Caki2 (cell line): ENCODE data around the gene COPS4. TPM values are rescaled to one million over a fixed set of nuclear protein-coding genes. Genes with fewer than 3 reads are reported as not detected.
"Not testable (repeated sequence)": the region's sequence is repeated elsewhere in the genome, so short reads cannot be mapped to it uniquely, and the experiment has no call there.

ENCODE experiments used
- DNase-seq: peaks from one replicate; pipeline ENCODE4 v3.0.0-alpha.2; 2015; ENCODE audit warnings: low read depth
- in situ Hi-C: cut with HindIII; loops from 2 replicates; pipeline ENCODE4 v1.10.0; 2016; ENCODE audit warnings: low sequenced_read_pairs, low pct_unique_long_range_greater_than_20kb, mixed read lengths
- total RNA-seq: library from RNA; depleted of rRNA; stranded (reverse); fragments of >200 nt; shearing (Covaris generic); gene quantifications from 2 replicates; pipeline ENCODE4 v1.2.3, GENCODE V29; 2014; ENCODE audit warnings: low replicate concordance; rRNA removed

The COPS4 gene
- total RNA-seq, result 53.5 and 68.7 TPM in 2 replicates

DNA sequence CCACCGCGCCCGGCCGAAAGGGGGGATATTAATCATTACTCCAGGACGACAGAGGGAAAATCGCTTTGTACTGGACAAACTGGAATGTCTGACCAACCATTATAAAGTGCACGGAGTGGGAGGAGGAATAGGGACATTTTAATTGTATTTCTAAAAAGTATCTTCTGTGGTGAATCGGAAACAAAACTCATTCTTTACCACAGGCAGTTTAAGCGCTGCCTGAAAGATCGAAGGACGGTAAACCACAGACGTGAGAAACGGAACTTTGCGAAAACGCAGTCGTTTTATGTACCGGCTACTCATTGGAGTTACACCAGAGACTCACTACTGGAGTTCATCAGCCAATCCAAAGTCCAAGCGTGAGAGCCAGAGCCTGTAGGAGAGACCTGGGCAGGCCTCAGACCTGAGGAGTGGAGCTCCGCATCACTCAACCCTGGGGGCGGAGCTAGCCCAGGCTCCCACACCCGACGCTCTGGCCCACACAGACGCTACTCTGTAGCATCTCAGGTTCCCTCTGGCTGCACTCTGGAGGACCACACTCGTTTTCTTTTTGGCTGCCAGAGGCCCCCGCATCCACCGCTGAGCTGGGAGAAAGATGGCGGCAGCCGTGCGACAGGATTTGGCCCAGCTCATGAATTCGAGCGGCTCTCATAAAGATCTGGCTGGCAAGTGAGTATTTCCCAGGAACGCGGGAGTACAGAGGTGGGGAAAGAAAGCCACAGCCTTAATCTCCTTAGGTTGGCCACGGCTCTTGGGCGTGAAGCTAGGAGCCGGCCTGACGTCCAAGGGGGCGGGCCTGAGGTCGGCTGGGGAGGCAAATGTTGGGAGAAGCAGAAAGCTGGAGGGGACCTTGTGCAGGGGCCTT is at the start of gene COPS4:
COPS4 (plus strand) TSS at position 554 of the 865 bp plus-strand sequence; CDS start at position 596, 42 bp downstream.
- DNase-seq, result peak; percentile 98
- in situ Hi-C loops, result no loop called here

DNA sequence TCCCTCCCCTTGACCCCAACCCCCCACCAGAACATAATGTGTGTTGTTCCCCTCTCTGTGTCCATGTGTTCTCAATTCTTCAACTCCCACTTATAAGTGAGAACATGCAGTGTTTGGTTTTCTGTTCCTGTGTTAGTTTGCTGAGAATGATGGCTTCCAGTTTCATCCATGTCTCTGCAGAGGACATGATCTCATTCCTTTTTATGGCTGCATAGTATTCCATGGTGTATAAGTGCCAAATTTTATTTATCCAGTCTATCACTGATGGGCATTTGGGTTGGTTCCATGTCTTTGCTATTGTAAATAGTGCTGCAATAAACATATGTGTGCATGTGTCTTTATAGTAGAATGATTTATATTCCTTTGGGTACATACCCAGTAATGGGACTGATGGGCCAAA is 47.5 kb upstream of the COPS4 start:
- in situ Hi-C loops, DNase-seq: not testable (repeated sequence)

DNA sequence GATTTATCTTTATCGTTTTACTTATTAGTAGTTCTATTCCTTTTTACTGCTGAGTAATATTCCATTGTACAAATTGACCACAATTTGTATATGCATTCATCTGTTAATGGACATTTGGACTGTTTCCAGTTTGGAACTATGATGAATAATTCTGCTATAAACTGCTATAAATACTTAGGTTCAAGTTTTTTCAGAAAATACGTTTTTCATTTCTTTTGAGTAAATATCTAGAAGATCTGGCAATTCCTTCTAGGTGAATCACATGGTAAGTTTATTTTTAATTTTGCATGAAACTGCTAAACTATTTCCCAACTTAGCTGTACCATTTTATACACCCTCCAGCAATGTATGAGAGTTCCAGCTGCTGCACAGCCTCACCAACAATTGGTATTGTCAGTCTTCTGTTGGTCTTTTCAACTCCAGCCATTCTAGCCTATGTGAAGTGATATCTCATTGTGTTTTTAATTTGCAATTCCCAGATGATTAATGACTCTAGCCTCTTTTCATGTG is 46.6 kb upstream of the COPS4 start:
- no peak for DNase-seq
- in situ Hi-C loops, result no loop called here

DNA sequence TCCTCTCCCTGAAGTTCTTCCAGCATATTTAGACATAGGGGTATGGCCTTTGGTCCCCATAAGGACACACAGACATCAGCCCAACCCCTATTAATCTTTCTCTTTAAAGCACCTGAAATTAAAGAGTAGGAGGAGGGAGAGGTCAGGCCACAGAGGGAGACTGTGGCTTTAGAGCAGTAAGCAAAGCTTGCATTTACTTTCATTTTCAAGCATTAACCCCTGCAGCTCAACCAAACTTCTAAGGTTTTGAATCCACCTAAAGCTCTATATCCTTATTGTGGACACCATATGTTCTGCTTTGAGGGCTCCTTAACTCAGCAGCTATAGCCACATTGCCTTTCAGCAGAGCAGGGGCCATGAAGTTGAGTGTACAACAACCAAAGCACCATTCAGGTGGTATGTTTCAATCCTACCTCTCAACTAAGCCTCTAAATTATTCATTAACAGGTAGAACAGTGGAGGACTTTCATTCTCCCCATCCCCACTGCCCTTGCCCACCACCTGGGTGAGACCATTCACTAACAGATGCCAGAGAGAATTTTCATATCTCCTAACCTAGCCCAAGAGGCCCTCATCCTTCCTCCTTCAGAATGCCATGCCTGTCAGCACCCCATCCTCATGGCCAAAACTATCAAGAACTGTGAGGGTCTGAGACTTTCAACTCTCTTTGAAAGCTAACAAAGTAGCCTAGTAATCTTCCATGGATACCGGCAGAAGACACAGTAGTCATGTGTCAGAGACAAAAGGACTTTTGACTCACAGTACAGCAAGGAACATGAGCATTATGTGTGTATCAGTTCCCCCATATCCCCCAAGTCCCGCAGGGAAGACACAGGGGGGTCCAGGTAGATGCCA is 45.2 kb upstream of the COPS4 start:
- in situ Hi-C loops, result no loop called here
- peak; percentile 23 for DNase-seq

DNA sequence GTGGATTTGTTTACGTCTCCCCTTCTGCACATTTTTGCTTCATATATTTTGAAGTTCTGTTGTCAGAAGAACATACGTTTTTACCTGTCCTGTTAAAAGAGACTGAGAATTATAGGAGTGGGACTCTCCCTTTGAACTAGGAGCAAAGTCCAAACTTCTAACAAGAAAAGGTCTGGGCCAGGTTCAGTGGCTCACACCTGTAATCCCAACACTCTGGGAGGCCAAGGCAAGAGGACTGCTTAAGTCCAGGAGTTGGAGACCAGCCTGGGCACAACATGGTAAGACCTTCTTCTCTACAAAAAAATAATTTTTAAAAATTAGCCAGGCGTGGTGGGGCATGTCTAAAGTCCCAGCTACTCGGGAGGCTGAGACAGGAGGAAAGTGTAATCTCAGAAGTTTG is 40.1 kb upstream of the COPS4 start:
- in situ Hi-C loops, result no loop called here
- no peak for DNase-seq

DNA sequence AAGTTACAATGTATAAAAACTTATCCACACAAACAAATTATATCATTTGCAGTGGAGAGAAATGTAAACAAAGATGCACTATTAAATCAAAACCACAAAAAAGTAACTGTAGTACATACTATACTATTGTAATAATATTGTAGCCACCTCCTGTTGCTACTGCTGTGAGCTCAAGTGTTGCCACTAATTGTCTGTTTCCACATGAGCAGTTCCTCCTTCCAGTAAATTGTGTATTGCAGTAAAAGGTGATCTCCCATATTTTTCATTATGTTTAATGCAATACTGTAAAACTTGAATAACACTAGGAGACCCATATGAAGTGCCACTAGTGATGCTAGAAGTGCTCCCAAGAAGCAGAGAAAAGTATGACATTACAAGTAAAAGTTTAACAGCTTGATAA is 36.1 kb upstream of the COPS4 start:
- DNase-seq, result no peak
- in situ Hi-C loops, result no loop called here

DNA sequence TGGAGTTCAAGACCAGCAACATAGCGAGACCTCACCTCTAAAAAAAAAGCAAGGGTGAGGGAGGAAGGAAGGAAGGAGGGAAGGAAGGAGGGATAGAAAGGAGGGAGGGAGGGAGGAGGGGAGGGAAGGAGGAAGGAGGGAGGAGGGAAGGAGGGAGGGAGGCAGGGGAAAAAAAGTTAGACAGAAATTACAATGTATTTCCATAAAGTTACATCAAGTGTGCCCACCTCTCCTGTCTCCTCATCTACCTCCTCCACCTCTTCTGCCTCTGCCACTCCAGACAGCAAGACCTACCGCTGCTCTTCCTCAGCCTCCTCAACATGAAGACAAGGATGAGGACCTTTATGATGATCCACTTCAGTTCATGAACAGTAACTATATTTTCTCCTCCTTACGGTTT is 32.7 kb upstream of the COPS4 start:
- DNase-seq, result no peak
- in situ Hi-C loops, result no loop called here

DNA sequence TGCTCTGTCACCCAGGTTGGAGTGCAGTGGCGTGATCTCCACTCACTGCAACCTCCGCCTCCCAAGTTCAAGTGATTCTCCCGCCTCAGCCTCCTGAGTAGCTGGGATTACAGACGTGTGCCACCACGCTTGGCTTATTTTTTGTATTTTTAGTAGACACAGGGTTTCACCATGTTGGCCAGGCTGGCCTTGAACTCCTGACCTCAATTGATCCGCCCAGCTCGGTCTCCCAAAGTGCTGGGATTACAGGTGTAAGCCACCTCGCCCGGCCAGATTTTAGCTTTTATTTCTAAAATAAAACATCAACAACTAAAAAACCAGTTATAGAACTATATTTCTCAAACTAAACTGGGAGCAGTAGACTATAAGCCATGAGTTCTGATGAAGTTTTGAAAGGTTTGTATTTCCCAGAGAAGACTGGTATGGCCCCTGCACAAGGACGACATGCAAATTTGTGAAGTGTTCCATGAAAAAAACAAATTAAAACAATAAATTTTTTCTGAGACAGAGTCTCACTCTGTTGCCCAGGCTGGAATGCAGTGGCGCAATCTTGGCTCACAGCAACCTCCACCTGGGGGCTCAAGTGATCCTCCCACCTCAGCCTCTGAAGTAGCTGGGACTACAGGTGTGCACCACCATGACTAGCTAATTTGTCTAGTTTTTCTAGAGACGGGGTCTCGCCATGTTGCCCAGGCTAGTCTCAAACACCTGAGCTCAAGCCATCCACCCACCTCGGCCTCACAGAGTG is 31.8 kb upstream of the COPS4 start:
- DNase-seq, in situ Hi-C loops: not testable (repeated sequence)

DNA sequence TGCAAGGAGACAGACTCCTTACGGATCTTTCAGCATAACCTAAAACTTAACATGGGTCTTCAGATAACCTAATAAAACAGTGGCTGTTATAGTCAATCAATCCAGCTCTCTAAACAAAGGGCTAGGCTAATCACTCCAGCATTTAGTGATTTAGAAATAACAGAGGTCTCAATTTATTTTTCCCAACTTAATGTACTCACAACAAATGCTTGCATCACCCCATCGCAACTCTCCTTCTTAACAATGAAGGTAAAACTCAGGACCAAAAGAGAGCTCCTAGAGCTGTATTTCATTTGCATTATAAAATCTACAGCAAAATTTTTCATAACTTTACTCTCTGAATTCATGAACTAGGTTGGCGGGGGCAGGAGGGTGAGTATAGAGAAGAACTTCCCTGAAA is 25.5 kb upstream of the COPS4 start:
- no peak for DNase-seq
- in situ Hi-C loops, result no loop called here

DNA sequence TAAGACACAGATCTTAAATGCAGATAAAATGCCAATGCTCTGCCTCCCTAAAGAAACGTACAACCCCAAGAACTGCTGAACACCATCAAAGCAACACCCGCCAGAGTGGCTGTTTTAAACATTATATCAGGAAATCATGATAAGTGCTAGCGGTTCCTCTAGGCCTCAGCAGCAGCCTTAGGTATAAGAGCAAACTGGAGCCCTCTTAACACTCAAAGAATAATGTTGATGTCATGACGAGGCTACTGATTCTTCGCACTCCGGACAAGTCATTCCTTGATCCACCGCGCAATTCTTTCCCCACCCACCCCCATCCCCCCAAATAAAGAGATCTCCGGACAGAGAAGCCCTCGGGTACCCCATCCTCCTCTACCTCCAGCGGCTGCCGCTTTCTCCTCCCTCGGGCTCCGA is 24.9 kb upstream of the COPS4 start:
- in situ Hi-C loops, result no loop called here
- peak; percentile 27 for DNase-seq

DNA sequence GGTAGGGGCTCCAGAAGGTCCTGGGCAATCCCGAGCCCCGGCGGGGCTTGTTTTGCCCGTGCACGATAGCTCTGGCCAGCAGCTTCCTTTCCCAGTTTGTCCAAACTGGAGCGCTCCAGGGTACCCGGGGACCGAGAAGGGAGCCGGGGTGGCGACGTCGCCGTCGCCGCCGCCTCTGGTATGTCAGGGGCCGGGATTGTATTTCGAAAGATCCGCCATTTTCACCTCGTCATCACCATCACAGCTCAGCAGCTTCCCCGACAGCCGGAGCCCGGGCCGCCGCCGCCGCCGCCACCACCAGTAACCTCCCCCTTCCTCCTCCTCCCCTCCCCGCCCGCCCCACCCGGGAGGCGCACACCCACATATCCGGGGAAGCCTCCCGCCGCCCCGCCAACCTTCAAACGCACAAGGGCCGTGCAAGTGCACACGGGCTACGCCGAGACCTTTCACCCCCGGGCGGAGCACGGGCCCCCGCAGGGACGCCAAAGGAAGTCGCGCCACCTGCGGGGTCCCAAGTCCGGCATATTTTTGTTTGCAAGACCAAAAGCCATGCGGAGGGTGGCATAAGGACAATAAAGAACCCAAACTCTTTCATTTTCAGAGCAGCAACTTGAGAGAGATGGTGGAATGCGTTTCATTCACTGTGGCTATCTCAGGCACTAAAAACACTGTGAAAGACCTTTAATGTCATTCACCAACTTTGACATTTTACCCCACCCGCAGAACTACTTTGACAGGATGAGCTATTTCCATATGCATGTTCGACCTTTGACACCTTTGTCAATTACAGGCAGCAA is 24.3 kb upstream of the COPS4 start, which contains the start of gene LIN54:
LIN54 (minus strand) TSS at position 302 of the 797 bp plus-strand sequence. CDS start 25,979 bp downstream, outside the sequence.
- peak; percentile 68 for DNase-seq
- in situ Hi-C loops, result no loop called here

DNA sequence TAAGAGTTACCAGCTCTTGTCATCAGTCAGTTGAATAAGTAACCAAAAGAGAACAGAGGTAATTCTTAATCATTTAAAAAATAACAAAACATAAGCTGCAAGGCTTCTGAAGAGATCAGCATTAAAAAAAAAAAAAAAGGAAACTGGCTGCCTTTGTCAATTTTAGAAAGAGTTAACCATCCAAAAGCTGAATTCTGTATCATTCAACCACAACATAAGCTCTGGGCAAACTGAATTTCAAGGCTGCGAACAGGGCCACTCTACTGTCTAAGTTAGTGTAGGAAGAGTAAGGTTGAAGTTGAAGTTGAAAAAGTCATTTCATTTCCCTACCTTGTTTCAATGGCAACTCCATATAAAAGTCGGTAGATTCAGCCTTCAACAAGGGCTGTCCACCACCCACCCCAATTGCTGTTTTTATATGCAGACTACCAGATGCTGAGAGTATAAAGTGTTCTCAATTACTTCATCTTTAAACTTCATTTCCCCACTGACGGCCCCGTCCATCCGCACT is 23.2 kb upstream of the COPS4 start:
- DNase-seq, result peak; percentile 29
- in situ Hi-C loops, result no loop called here

DNA sequence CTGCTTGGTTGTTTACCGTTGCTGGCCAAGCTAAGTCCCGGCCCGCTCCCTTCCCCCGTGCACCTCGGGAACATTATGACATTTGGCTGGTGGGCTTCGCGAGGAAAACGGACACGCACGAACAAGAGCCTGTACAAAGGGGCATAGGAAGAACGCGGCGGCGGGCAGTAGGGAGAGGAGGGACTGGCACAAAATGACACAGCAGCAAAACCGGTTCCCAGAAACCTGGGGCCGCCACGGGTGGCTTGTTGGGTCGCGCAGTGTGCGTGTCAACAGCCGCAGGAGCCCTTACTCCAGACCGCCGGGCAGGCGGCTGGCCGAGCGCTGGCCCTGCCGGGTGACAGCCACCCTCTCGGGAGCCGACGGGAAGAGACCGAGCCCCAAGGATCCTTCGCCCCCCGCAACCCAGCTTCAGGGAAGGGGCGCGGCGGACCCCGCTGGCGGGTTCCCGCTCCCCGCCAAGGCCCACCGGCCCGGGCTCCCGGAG is 22.7 kb upstream of the COPS4 start:
- in situ Hi-C loops, result no loop called here
- DNase-seq, result peak; percentile 30

DNA sequence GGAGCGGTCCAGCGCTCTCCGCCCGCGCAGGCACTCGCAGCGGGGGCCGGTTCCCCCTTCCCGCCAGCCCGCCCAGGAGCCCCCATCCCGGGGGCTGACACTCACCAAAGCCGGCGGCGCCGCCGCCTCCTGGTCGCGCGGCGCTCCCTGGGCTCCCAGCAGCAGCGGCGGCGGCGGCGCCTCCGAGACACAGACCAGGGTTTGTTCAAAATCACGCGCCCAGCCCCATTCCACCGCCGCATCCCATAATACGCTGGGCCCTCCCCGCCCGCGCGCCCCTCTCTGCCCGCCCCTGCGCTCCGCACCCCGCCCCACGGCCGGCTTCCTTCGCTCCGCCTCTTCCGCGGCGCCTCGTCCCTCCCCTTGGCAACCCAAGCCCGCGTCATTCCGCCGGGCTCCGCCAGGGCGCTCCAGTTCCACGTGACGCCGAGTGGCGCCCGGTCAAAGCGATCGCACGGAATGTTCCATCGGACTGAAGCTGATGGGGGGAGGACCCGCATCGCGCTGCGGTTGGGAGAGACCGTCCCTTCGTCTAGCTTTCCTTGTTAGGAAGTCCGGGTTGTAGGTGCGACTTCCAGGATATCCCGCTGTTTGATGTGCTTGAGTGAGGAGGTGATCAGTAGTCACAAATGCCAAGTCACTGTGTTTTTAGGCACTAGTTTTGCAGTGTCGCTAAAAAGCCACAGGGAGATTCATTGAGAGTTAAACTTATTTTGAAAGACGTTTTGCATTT is 22.1 kb upstream of the COPS4 start:
- peak; percentile 97 for DNase-seq
- in situ Hi-C loops, result no loop called here

DNA sequence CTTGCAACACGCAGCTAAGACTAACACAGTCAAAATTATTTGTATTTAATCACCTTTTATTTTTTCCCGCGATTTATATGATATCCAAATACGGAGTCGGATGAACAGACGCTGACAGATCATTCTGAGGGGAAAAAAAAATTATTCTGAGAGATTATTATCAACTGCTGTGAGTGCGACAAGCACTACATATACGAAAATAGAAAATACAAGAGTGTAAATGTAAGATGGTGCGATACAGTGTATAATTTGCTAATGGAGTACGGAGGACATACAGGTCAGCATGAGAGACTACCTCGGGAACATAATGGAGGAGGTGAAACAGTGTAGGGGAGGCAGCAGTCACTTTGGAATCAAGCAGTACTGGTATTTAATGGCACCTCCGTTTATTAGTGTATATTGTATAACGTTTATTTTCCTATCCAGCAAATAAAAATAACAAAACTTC is 21.5 kb upstream of the COPS4 start:
- in situ Hi-C loops, result no loop called here
- no peak for DNase-seq

DNA sequence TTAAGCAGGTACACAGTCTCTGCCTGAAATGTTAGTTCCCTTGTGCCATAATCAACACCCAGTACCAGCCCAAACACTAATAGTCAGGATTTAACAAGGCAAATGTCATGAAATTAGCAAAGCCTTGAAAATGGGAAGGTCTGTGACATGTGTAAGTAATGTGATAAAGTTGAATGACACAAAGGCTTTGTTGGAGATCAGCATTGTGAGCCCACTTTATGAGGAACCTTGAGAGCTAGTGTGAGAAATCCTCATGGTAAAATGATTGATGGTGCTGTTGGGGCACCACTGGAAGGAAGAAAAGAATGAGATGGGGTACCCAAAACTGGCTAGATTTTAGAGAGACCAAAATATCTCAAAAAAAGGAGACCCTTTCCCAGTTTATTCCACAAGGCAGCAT is 21.1 kb upstream of the COPS4 start:
- no peak for DNase-seq
- in situ Hi-C loops, result no loop called here
